Smooth muscle cell (in vitro differentiated cells): Measurements from ENCODE around the gene ONECUT3. TPM values are rescaled to one million over a fixed set of nuclear protein-coding genes. Genes with fewer than 3 reads are reported as not detected.

ENCODE experiments used
- DNase-seq: peaks from one replicate; lab custom pipeline; 2025; ENCODE audit not compliant: unreplicated experiment; lab: John Stamatoyannopoulos, UW
- H2AFZ ChIP-seq: fragments of 200-600 bp; sonication (generic); 2 replicates; pipeline ENCODE4 v1.6.0; 2016; ENCODE audit warnings: antibody characterized with exemption, low read depth, mild to moderate bottlenecking
- H3F3A ChIP-seq: fragments of 200-600 bp; sonication (generic); 2 replicates; pipeline ENCODE4 v1.6.0; 2017; ENCODE audit warnings: antibody characterized with exemption, low read depth
- H3K27ac ChIP-seq: fragments of 200-600 bp; sonication (generic); 2 replicates; pipeline ENCODE4 v1.5.1; 2016; ENCODE audit warnings: low read depth, mild to moderate bottlenecking
- H3K27me3 ChIP-seq: fragments of 200-600 bp; sonication (generic); 2 replicates; pipeline ENCODE4 v1.6.1; 2016; ENCODE audit warnings: low read depth, mild to moderate bottlenecking
- H3K36me3 ChIP-seq: fragments of 200-600 bp; sonication (generic); 2 replicates; pipeline ENCODE4 v1.5.1; 2016; ENCODE audit warnings: low read depth
- H3K4me1 ChIP-seq: fragments of 200-600 bp; sonication (generic); 2 replicates; pipeline ENCODE4 v1.5.1; 2016; ENCODE audit warnings: low read depth
- H3K4me2 ChIP-seq: fragments of 200-600 bp; sonication (generic); 2 replicates; pipeline ENCODE4 v1.6.0; 2016; ENCODE audit warnings: mild to moderate bottlenecking
- H3K4me3 ChIP-seq: fragments of 200-600 bp; sonication (generic); 2 replicates; pipeline ENCODE4 v1.5.1; 2016; ENCODE audit warnings: mild to moderate bottlenecking
- H3K79me2 ChIP-seq: fragments of 200-600 bp; sonication (generic); 2 replicates; pipeline ENCODE4 v1.6.0; 2016; ENCODE audit warnings: low read depth, mild to moderate bottlenecking
- H3K9ac ChIP-seq: fragments of 200-600 bp; sonication (generic); 2 replicates; pipeline ENCODE4 v1.6.0; 2016; ENCODE audit warnings: low read depth
- H3K9me3 ChIP-seq: fragments of 200-600 bp; sonication (generic); replicated peaks from 2 replicates; pipeline ENCODE4 v1.5.1; 2016; ENCODE audit warnings: low read depth
- H4K20me1 ChIP-seq: fragments of 200-600 bp; sonication (generic); 2 replicates; pipeline ENCODE4 v1.6.0; 2016; ENCODE audit warnings: low read depth
- CTCF ChIP-seq: fragments of 200-600 bp; sonication (generic); IDR thresholded peaks from 2 replicates; pipeline ENCODE4 v1.5.1; 2017; ENCODE audit warnings: borderline replicate concordance, mild to moderate bottlenecking, antibody characterized with exemption; ENCODE audit not compliant: insufficient read depth, poor library complexity, severe bottlenecking
- WGBS: methylation state at CpG from one replicate; pipeline ENCODE4 v1.1.7; 2016; ENCODE audit warnings: low lambda C conversion rate; 5-methylcytosine and 5-hydroxymethylcytosine counted together
- polyA plus RNA-seq: library from polyadenylated mRNA; unstranded; fragments of >200 nt; fragmentation: Nextera tagmentation; extraction: Ambion mirVana; gene quantifications from 2 replicates; pipeline ENCODE4 v1.2.1, GENCODE V29; 2016
- total RNA-seq: library from RNA; depleted of rRNA; stranded (reverse); fragments of >200 nt; gene quantifications from 2 replicates; pipeline ENCODE4 v1.2.3, GENCODE V29; 2014

Gene ONECUT3
- total and polyA plus RNA-seq, 2 experiments from 2014 or later = not detected

GRCh38 chr19:1730157-1730556 is 23.1 kb upstream of the ONECUT3 start:
- Histone ChIP-seq H3K27ac (no peak overlapping the region), H3K79me2 (no peaks in the 10 kb centered on the region), H3F3A (no peaks in the 10 kb centered on the region), H2AFZ (no peak overlapping the region), H3K9me3 (no peaks in the 10 kb centered on the region), H3K4me3 (no peak overlapping the region), H3K4me1 (no peaks in the 10 kb centered on the region), H4K20me1 (no peaks in the 10 kb centered on the region), H3K4me2 (no peak overlapping the region), H3K36me3 (no peaks in the 10 kb centered on the region), H3K27me3 (peaks cover 58% of the 10 kb centered on the region), H3K9ac (no peak overlapping the region)
- TF ChIP-seq CTCF = no peak
- DNase-seq = no peak
- WGBS = 89% methylated on average over 17 of the region's 17 CpGs

DNA sequence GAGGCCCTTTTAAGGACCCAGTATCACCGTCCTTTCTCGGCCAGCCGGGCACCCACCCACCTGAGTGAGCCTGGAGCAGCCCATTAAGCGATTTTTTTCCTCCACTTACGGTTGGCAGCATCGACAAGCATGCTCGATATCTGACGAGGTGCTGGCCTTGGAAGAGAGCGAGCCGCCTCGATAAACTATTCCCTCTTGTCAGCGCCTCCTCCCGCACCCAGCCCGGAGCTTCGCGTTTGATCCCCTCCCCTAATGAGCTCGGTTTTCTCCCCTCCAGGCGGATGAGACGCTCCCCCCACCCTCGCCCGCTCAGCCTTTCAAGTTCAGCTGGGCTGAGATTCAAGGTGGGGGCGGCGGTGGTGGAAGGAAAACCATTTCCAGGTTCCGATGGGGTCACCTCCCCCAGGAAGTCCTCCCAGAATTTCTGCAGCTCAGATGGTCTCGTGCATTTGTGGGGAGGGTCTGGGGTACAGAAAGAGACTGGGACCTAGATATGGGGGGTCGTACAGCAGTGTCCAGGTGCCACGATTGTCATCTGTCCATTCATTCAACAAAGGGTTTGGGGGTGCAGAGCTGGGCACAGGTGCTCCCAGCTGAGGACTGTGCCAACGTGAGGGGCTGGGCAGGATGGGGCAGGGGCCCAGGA is 18.9 kb upstream of the ONECUT3 start:
- H3K27me3 ChIP-seq = peaks cover 62% of the 10 kb centered on the region
- H2AFZ ChIP-seq = no peak overlapping the region
- H3K4me2 ChIP-seq = no peak overlapping the region

DNA sequence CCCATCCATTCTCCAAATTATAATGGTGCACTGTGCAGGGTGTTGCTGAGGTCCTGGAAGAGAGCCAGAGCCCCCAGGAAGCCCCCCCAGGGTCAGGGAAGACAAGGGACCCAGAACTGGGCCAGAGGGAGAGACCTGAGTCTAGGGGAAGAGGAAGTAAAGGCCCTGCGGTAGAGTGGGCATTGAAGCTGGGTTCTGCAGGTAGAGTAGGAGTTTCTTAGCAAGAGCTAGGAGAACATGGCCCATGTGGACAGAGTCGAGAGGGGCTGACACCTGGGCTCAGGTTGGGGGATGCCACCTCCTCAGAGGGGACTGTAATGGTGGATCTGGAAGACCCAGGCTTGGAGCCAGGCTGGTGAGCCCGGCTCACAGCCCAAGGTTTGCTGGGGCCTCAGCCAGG is 17.0 kb upstream of the ONECUT3 start:
- no peaks in the 10 kb centered on the region for H3F3A ChIP-seq
- H3K27me3 ChIP-seq = peaks cover 60% of the 10 kb centered on the region
- no peaks in the 10 kb centered on the region for H3K9me3 ChIP-seq
- no peak for TF ChIP-seq CTCF
- H3K4me3 ChIP-seq = no peak overlapping the region
- 86% methylated on average over 3 of the region's 3 CpGs for WGBS
- no peak overlapping the region for H3K4me2 ChIP-seq
- no peaks in the 10 kb centered on the region for H3K36me3 ChIP-seq
- H2AFZ ChIP-seq = no peak overlapping the region
- no peak for DNase-seq
- no peaks in the 10 kb centered on the region for H4K20me1 ChIP-seq
- H3K79me2 ChIP-seq = no peaks in the 10 kb centered on the region
- no peaks in the 10 kb centered on the region for H3K4me1 ChIP-seq
- no peak overlapping the region for H3K27ac ChIP-seq
- H3K9ac ChIP-seq = no peak overlapping the region

More for the DNA sequence above, 18.9 kb upstream of the ONECUT3 start:
- no peaks in the 10 kb centered on the region for H3K4me1 ChIP-seq
- no peaks in the 10 kb centered on the region for H3F3A ChIP-seq
- 48% methylated on average over 28 of the region's 28 CpGs for WGBS
- no peak overlapping the region for H3K4me3 ChIP-seq
- TF ChIP-seq CTCF = no peak
- H3K9me3 ChIP-seq = no peaks in the 10 kb centered on the region
- H3K27ac ChIP-seq = no peak overlapping the region
- H3K79me2 ChIP-seq = no peaks in the 10 kb centered on the region
- no peaks in the 10 kb centered on the region for H4K20me1 ChIP-seq
- DNase-seq = no peak
- no peak overlapping the region for H3K9ac ChIP-seq
- H3K36me3 ChIP-seq = no peaks in the 10 kb centered on the region

DNA sequence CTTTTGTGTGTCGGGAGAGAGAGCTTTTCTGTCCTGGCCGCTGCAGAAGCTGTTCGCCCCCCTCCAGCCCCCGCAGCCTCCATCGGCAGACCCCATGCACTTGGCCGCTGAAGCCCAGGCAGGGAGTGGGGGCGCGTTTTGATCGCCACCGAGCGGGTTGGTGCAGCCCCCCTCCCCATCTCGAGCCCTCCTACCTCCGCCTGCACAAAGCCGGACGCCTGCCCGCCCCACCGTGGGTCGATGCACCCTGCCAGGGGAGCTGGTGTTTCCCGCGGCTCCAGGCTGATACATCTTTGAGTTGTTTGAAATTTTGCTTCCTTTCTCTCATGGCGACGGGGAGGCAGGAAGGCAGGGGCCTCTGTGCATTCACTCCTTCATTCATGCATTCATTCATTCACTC is 16.4 kb upstream of the ONECUT3 start:
- Histone ChIP-seq H2AFZ (no peak overlapping the region), H3K9ac (no peak overlapping the region), H3K9me3 (no peaks in the 10 kb centered on the region), H3K79me2 (no peaks in the 10 kb centered on the region), H3K4me3 (no peak overlapping the region), H3K27me3 (peaks cover 59% of the 10 kb centered on the region), H3K4me2 (no peak overlapping the region), H3K4me1 (no peaks in the 10 kb centered on the region), H3F3A (no peaks in the 10 kb centered on the region), H3K27ac (no peak overlapping the region), H3K36me3 (no peaks in the 10 kb centered on the region), H4K20me1 (no peaks in the 10 kb centered on the region)
- WGBS = 79% methylated on average over 12 of the region's 22 CpGs
- DNase-seq = no peak
- no peak for TF ChIP-seq CTCF
